Stimulated activated CD4-positive, alpha-beta T cell treated with anti-CD3 and anti-CD28 coated beads, Interleukin-12 subunit alpha, Interleukin-12 subunit beta, amount 100 ng/mL, for 24 hours (primary cell): ENCODE data around the gene OTOA.
"Not testable (repeated sequence)": the region's sequence is repeated elsewhere in the genome, so short reads cannot be mapped to it uniquely, and the experiment has no call there.

Experiments used
- DNase-seq, 2 experiments: peaks; one replicate each; pipeline ENCODE4 v3.0.0-alpha.2; 2020; ENCODE audit warnings: low read depth in 2 of 2

Gene OTOA

DNA sequence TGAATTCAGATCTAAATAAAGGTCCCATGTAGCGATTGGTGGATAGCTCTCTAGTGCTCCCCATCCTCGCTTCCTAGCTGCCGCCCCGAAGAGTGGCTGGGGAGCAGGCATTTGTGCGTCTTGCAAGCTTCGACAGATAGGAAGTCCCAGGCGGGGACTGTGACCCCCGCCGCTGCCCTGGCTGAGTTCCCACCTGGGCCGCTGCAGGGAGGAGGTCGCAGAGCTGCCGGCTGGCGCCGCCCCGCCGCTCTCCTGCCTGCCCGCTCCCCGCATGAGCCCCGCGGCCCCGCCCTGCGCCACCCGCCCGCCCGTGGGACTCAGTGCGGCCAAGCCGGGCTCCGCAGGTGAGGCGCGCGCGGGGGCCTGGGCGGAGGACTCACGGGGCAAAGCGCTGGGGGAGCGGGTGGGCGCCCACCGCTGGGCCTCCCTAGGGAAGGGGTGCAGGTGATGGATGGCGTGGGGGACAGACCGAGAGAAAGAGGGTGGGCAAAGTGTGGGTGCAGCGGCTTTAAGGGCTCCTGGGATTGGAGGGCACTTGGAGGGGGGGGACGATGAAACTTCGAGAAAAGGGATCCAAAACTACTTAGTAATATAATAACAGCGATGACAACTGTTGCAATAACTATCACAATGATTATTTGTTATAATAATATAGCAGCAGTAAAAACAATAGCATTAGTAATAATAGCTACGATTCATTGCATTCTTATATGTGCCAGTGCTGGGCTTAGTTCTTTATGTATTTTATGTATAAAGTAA is at the start of gene OTOA:
Gene OTOA, plus strand, starts transcription at position 80 of the 759 bp plus-strand sequence. CDS start 14,547 bp downstream, outside the sequence.
- no peak for DNase-seq

DNA sequence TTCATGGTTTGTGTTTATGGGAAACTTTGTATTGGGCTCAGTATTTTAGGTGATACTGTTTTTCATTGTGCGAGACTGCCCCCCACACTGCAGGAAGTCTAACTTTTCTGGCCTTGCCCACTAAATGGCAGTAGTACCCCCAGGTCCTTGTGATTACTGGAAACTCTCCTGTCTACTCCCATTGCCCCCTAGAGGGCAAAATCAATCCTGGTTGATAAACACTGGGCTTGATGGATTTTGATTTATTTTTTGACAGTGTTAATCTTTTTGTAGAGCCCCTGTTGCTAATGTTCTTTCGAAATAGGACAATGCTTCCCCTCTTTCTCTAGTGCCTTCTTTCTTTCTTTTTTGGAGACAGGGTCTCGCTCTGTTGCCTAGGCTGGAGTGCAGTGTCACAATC is 48.9 kb upstream of the OTOA start:
- no peak for DNase-seq

DNA sequence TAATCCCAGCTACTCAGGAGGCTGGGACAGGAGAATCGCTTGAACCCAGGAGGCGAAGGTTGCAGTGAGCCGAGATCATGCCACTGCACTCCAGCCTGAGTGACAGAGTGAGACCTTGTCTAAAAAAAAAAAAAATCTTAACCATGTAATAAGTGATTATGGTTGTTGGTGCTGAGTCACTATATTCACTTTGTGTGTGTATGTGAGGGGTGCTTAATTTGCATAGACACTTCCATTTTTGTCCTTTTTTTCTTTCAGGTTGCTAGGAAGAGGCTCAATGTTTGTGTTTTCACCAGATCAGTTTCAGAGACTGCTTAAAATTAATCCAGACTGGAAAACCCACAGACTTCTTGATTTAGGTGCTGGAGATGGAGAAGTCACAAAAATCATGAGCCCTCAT is 46.2 kb upstream of the OTOA start:
- DNase-seq: no peak

DNA sequence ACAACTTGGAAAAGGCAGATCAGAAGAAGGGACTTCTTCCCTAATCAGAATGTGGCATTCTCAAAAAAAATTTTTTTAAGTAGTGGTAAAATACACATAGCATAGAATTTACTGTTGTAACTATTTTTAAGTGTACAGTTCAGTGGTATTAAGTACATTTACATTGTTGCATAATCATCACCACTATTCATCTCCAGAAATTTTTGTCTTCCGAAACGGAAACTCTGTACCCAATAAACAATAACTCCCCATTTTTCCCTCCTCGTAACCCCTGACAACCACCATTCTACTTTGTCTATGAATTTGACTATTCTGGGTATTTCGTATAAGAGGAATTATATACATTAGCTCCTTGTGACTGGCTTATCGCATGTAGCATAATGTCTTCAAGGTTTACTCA is 45.5 kb upstream of the OTOA start:
- DNase-seq: no peak

DNA sequence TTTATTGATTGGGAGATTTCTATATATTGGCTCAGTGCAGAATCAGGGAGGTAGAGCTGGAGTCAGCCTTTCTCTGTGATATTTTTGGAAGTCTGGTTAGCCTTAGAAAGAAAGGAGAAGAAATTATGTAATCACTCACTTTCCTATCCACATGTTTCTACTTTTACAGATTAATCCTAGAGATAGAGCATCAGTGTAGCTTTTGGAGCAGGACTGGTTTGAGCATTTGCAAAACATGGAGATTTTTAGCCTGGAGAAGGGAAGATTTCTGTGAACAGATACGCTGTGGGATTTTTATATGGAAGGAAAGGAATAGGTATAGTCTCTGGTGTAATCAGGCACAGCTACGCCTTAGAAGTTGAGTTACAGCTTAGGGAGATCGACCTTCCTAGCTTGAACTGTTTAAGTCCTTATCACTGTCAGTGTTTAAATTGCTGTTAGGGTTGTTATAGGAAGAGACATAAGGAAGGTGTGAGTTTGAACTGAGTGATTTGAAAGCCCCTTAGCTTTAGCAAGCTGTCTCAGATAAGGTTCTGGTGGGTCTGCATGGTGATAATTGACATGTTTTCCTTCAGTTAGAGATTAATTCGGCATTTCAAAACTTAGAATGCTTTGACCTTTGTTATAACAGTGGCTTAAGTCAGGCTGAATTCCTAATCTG is 43.9 kb upstream of the OTOA start:
- DNase-seq: no peak

DNA sequence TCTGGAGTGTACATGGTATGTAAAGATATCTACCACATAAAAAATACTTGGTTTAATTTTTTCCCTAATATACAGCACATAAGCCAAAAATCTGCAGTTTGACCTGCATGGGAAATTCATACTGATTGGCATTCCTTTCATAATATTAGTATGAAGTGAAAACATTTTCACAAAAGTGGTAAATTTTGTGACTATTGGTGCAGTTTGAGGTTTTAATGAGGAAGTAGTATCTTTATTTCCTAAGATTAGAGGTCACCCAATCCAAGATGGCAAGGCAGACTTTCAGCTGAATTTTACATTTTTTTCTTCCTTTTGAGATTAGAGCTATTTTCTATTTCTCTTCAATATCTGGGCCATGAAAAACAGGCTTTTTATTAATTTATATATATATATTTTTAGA is 43.2 kb upstream of the OTOA start:
- DNase-seq: no peak

DNA sequence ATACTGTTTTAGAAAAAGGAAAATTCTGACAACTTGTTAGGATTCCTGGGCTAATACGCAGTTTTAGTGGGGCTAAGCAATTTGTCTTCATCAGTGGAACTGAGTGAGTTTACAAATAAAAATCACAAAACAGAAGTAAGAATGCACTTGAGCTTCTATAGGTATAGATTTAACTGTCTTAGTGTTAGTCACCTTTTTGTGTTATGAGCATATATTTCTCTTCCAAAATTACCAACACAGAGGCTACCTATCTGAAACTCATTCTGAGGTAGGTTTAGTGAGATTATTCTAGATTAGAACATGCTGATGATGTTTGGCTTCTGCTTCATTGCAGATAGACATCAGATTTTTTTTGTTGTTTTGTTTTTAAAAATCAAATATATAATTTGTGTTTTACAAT is 41.2 kb upstream of the OTOA start:
- DNase-seq: no peak

DNA sequence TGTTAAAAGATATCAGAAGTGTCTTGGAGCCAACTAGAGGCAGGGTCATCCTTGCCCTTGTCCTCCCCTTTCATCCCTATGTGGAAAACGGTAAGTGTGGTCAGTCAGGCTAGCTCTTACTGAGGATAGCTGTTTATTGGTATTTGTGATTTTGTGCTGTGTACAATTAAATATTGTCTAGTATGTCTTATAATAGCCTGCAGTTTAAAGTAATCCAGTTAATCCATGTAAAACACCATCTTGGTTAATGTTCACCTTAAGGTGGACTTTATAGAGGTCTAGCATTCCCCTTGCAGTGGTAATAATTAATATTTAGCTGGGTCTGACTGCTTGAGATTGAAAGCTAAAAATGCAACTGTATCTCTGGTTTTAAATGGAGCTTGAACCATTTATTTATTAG is 38.7 kb upstream of the OTOA start:
- no peak for DNase-seq

DNA sequence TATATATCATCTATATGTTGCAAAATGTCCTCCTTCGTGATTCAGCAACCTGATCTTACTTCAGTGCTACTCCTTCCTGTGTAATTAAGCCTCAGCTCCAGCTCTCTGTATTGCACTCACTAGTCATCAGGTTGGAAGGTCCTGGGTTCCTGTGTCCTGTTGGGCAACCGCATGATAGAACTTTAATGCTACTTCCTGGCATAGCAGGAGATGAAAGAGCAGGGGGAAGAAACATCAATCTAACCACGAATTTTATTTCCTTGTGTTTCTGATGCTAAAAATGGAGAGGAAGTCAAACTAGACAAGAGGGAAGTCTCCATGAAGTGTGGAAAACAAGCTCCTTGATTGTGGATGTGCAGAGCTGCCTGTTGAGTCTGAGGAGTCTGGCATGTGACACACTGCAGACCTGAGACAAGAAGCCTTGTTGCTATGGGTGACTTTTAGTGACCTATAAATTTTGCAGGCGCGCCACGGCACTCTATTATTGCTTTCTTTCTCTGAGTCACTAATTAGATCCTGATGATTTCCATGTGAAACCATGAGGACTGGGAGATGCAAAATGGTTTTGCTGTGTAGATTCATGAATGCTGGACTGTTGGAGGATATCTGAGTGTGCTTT is 37.0 kb upstream of the OTOA start:
- DNase-seq: no peak

DNA sequence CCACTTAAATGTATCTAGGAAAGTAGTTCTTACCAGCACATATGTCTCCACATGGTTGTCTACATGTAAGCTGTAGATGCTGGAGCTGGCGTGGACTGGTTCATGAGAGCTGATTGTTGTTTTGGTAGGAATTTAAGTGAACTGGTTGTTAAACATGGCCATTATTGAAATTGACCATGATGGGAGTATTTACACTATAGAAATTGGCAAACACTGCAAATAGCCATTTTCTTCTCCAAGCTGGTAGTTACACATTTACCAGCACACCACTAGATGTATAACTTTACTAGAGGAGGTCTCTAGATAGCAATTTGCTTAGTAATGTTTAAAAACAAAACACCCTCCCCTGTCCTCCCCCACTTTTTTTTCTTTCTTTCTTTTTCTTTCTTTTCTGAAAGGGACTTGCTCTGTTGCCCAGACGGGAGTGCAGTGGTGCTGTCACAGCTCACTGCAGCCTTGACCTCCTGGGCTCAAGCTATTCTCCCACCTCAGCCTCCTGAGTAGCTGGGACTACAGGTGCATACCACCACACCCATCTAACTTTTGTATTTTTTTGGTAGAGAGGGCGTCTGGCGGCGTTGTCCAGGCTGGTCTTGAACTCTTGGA is 35.5 kb upstream of the OTOA start:
- DNase-seq: no peak

DNA sequence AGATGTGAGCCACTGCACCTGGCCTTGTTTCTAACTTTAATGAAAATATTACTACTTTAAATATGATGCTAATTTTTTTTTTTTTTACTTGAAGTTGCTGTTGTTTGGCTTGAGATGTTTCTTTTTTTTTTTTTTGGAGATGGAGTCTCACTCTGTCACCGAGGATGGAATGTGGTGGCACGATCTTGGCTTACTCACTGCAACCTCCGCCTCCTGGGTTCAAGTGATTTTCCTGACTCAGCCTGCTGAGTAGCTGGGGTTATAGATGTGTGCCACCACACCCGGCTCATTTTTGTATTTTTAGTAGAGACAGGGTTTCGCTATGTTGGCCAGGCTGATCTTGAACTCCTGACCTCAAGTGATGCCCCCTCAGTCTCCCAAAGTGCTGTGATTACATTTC is 35.0 kb upstream of the OTOA start:
- no peak for DNase-seq

DNA sequence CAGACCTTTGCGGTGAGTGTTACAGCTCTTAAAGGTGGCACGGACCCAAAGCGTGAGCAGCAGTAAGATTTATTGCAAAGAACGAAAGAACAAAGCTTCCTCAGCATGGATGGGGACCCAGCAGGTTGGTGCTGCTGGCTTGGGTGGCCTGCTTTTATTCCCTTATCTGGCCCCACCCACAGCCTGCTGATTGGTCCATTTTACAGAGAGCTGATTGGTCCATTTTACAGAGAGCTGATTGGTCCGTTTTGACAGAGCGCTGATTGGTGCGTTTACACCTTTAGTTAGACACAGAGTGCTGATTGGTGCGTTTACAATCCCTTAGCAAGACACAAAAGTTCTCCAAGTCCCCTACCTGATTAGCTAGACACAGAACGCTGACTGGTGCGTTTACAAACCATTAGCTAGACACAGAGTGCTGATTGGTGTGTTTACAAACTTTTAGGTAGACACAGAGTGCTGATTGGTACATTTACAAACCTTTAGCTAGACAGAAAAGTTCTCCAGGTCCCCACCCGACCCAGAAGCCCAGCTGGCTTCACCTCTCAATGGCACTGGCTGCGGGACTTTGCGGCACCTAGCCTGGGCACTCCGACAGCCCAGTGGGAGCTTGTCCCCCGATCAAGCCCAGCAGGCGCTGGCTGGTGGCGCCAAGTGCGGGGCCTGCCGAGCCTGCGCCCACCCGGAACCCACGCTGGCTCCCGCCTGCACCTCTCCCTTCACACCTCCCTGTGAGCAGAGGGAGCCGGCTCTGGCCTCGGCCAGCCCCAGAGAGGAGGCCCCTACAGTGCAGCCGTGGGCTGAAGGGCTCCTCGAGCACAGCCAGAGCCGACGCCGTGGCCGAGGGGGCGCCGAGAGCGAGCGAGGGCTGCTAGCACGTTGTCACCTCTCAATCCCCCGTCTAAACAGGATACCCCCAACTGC is 33.9 kb upstream of the OTOA start:
- DNase-seq: not testable (repeated sequence)

DNA sequence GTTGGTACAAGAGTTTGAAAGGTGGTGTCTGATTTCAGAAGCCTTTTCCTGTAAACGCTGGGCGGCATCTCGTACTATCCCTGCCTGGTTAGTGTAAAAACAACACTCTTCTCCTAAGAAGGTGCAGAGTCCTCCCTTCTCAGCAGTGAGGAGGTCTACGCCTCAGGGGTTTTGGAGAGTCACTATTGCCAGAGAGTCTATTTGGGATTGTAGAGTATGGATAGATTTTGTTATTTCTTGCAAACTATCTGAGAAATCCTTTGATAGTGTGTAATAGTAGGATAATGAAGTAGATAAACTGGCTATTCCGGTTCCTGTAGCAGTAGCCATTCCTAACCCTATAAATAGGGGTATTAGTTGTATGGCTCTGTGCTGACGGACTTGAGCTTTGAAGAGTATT is 32.9 kb upstream of the OTOA start:
- not testable (repeated sequence) for DNase-seq

DNA sequence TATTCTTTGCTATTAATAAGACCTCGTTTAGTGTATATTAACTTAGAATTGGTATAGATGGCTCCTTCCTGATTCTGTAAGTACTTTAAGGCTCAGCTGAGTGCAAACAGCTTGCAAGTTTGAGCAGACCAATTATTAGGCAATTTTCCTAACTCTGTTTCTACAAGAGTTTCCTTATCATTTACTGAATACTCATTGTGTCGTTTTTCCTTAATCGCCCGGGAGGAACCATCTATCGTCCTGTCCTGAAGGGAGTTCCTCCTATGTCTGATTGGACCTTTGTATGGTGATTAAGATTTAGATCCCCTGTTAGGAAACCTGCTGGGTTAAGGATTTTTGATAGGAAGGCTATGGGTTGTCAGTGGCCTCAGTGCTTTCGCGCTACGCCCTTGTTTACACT is 32.4 kb upstream of the OTOA start:
- not testable (repeated sequence) for DNase-seq

DNA sequence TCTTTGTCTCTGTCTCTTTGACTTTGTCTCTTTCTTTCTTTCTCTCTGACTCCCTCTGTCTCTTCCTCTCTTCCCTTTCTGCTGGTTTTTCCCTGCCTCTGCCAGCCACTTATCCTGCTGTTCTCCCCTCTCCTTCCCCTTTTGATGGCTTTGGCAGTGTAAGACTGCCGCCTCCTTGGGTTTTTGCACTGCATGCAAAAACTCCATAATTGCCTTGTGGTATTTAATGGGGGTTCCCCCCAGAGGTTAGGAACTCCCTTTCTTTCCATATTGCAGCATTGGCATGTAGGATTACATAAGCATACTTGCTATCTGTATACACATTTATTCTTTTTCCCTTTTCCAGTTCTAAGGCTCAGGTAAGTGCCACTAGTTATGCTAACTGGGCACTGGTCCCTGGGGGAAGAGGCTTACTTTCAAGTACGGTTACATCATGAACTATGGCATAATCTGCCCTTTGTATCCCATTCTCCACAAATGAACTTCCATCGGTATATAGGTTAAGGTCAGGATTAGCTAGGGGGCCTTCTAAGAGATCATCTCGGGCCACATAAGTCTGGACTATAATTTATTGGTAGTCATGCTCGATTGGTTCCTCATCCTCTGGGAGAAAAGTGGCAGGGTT is 31.7 kb upstream of the OTOA start:
- not testable (repeated sequence) for DNase-seq

DNA sequence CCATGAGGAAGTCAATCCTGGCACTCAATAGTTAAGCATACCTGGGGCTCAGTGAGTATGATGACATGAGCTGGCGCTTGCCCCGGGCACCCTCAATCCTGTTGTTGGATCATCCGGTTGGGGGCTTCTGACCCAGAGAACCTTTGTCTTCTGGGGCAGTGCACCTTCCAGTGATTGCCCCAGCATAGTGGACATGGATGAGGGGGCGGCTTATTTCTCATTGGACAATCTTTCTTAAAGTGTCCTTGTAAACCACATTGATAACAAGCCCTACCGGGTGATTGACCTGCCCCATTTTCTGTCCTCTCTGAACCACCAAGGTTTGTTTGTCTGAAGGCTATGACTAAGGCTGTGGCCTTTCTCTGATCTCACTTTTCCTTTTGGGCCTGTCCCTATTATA is 29.6 kb upstream of the OTOA start:
- no peak for DNase-seq

DNA sequence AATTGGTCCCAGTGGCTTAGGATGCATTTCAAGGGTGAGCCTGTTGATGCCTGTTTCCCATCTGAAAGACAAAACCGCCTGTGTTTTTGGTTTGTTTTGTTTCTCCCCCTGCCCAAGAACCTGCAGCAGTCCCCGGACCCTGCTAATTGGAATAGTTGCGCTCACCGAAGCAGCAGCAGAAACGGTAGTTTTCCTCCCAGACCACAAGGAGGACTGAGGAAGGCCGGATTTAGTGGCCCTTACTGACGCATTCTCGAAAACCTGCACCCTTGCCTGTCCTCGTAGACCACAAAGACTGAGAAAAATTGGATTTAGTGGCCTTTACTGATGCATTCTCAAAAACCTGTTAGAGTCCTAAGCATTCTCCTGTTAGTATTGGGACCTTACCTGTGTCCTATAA is 28.1 kb upstream of the OTOA start:
- not testable (repeated sequence) for DNase-seq

DNA sequence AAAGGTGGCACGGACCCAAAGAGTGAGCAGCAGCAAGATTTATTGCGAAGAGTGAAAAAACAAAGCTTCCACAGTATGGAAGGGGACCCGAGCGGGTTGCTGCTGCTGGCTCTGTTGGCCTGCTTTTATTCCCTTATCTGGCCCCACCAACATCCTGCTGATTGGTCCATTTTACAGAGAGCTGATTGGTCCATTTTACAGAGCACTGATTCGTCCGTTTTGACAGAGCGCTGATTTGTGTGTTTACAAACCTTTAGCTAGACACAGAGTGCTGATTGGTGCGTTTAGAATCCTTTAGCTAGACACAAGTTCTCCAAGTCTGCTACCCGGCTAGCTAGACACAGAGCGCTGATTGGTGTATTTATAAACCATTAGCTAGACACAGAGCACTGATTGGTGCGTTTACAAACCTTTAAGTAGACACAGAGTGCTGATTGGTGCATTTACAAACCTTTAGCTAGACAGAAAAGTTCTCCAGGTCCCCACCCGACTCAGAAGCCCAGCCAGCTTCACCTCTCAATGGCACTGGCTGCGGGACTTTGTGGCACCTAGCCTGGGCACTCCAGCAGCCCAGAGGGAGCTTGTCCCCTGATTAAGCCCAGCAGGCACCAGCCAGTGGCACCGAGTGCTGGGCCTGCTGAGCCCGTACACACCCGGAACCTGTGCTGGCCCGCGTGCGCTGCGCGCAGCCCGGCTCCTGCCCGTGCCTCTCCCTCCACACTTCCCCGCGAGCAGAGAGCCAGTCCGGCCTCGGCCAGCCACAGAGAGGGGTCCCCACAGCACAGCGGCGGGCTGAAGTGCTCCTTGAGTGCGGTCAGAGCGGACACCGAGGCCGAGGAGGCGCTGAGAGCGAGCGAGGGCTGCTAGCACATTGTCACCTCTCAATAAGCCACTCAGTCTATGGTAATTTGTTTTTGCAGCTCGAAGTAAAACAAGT is 26.5 kb upstream of the OTOA start:
- DNase-seq: no peak

DNA sequence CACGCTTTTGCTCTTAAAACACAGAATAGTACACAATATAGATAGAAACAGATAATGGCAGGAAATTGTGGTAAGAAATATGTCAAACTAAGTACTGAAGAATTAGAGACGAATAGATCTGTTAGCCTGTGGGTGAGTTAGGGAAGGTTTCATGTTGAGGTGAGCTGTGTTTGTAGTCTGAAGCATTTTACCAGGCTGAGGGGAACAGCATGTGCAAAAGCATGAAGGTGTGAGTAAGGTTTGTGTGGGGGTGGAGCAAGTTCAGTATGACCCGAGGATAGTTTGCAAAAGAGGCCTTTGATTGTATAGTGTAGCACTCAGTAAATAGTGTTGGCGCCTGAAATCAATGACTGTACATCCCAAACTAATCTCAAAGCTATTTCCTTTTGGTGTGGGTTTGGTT is 25.2 kb upstream of the OTOA start:
- no peak for DNase-seq

DNA sequence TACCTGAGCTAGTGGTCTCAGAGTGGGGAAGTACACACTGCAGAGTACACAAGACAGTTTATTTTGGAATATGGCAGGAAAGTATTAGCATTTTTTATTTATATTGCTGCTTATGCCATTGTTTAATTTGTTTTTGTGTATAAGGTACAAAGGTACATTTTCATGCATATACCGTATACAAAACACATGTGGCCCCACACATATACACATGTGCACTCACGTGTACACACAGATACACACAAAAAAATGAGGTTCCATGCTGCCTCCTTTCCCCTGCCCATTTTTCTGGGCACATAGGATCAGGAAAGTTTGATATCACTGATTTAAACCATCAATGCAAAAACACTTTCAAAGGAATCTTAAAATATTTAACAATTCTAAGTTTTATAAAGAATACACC is 24.3 kb upstream of the OTOA start:
- DNase-seq: no peak
